Stimulated activated CD4-positive, alpha-beta T cell treated with anti-CD3 and anti-CD28 coated beads, Interleukin-12 subunit alpha, Interleukin-12 subunit beta, amount 100 ng/mL, for 48 hours (primary cell): ENCODE measurements around the gene TBPL1.
A peak's percentile ranks its signal among the peaks of the same experiment; 100 is the strongest.
"Not testable (repeated sequence)": the region's sequence is repeated elsewhere in the genome, so short reads cannot be mapped to it uniquely, and the experiment has no call there.

Source experiments
- DNase-seq, 3 donors: peaks; one replicate each; pipeline ENCODE4 v3.0.0-alpha.2; 2020; ENCODE audit warnings: low read depth in 2 of 3, low spot score in 1 of 3

Gene TBPL1

DNA sequence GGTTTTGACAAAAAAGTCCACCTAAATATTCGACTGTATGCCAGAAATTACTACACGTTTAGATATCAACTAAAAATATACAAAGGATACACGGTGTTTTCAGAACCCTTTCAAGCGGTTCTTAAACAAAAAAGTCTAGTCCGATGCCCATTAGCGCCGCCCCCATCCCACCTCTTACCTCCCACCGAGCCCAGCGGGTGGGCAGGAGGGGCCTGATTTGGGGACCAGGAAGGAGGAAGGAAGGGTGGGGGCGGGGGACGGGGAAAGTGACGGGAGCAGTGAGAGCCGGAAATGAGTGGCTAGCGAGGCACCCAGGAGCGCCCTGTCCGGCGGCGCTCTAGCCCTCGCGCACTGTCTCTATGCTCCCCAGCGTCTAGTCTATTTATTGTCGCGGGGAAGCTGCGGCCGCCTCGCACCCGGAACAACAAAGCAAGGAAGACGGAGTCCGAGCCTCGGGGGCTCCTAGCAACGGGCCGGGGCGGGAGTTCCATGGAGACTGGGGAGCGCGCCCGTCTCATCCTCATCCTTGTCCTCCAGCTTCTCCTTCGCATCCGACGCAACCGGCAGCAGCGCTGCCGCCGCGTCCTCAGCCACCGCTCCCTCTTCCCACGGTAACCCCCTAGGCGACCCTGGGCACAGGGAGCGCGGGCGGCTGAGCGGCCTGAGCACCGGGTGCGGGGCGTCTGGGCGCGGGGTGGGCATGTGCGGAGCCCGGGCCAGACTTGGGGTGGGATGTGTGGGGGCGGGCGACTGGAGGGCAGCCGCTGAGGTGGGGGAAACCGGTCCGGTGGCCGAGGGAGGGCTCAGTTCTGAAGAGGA, at the start of gene TBPL1:
Gene TBPL1, plus strand, starts transcription at position 410 of the 819 bp plus-strand sequence. CDS start 26,902 bp downstream, outside the sequence.
- peak; percentile 82 to 87 (median 83) for DNase-seq

DNA sequence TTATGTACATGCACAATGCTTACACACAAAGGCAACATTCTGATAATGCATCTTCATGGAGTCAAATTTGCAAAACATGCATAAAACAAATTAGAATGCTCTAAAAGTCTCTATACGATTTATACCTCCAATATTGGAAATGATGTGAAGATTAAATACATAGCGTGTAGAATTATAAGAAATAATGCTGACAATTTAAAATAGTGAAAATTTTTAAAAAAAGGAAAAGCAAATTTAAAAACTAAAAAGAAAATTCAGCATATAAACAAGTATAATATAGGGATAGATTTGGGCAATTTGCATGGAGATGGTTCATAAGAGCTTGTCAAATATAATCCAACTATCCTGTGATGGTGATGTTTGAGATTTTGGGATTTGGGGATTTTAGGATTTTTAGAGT, 49.2 kb upstream of the TBPL1 start:
- no peak for DNase-seq

DNA sequence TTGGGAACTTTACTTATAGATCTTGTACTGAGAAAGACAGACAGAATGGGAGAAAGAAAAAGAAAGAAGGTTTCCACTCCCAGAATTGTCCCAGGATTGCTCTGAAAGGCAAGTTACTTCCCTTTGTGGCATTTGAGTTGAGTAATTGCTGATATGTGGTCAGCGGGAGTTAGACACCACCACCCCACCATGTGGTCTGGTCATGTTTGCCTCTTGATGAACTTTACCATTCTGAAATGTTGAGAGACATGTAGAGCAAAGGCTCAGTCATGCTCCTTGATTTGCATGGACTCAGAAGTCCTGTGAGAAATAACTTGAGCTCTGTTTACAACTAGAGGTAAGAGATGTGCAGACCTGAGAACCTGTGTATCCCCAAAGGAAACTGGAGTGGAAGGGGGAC, 47.0 kb upstream of the TBPL1 start:
- DNase-seq: no peak

DNA sequence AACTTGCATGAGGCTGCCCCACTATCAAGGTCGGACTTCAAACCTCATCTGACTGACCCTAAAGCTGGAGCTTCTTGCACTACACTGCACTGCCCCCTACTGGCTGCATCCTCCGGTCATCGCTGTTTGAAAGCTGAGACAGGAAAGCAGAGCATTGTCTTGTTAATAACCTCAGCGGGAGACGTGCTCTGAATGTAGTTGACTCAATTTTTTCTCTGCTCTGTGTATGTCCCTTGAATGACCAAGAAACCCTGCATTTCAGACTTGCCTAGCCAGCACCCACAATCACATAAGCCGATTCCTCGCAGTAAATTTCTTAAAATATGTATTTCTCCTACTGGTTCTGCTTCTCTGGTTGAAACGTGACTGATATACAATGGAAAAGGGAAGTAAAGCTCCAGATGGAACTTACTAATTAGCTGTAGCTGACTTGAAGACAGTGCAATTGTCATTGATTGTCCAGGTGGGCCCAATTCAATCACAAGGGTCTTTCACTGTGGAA, 36.3 kb upstream of the TBPL1 start:
- peak; percentile 63 to 82 (median 68) for DNase-seq

DNA sequence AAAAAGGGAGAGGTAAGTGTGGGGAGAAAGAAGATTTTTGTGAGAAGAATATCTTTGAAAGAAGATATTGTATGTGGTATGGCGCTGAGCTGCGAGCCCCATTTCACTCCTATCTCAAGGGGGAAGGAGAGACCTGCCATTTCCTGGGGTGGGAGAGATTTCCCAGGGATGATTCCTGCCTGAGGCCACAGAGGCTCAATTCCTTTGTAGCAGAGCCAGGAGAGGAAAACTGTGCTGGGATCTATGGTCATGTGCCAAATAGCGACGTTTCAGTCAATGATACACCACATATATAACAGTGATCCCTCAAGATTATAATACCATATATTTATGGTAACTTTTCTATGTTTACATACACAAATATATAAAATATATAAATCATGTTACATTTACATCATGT, 35.2 kb upstream of the TBPL1 start:
- no peak for DNase-seq

DNA sequence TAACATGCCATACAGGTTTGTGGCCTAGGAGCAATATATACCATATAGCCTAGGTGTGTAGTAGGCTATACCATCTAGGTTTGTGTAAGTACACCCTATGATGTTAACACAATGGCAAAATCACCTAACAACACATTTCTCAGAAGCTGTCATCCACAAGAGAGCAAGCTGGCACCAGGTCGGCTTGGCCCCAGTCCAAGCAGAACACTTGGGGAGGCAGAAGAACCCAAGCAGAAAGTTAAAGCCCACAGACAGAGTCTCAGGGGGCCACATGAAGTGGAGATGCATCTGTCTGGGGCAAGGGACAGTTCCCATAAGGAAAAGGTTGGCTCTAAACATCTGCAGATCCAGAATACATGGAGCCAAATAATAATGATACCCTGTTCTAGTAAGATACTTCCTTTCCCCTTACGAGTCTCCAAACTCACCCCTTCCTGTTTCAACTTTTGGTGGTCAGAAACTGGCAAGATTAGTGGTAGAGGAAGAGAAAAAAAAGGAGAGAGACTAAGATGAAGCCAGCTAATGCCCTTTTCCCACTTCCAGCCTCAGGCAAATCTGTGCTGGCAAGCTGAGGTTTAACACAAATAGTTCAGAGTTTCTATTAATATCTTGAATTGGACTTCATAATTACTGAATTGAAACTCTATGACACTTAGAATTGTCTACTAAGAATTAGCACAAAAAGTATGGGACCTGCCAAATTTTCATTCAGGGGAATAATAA, 34.7 kb upstream of the TBPL1 start:
- DNase-seq: no peak

DNA sequence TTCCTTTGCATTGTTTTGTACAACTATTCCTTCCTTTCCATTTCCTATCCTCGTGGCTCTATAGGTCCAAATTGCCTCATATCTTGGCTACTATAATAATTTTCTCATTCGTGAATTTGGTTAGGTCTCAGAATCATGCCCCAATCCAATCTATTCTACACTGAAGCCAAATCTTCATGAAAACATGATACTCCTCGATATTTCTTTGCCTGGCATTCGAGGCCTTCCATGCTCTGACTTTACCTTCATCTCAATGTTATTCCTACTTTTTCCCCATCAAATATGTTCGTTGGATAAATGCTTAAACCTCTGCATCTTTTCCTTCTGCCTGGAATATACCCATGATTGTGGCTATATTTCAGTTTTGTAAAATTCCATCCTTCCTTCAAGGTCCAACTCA, 33.7 kb upstream of the TBPL1 start:
- DNase-seq: no peak

DNA sequence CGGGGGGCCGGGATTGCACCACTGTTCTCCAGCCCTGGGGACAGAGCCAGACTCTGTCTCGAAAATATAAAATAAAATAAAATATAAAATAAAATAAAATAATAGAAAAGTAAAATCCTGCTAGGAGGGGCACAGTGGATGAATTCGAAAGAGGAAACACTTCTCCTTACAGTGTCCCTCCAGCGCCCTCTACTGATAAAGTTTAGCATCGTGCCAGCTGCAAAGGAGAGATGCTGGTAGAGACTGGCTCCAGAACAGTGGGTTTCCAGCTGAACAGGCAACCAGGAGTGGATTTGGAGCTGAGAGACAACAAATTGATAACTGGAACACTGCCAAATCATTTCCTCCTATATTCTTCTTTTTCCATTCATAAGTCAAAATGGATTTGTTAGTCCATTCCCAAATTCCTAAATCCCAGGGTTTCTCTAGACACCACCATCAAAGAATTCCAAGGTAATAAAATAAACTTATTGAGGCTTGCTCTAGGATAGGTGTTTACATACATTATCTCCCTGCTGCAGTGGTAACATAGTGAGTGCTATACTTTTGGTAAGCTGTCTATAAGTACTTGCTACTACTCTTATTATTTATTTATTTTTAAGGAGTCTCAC, 31.7 kb upstream of the TBPL1 start:
- DNase-seq: peak; percentile 55 to 75 (median 58)

DNA sequence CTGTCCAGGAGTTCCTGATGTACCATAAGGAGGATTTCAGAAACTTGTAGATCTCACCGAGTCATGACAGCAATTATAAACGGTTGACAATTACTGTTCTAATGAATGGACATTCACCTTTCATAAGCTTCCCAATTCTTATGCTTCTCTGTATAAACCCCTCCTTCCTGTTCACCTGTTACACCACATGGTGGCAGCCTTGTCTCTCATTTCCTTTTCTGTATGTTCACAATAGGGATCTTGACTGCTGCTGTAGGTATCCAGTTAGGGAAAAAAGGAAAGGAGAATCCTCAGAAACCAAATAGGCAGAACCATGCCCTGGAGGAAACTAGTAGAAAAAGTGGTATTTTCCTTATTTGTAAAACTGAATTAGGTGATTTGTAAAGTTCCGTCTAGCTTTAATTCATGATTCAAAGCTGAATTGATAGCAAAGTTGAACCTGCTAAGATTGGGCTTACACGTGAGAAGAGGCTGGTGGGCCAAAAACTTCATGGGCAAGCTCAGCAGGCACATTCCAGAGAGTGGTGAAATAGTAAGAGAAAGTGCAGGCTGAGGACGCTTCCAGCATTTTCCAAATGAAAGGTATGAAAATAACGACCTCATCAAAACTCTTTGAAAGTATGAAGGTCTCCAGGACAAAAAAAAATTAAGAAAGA, 29.0 kb upstream of the TBPL1 start:
- DNase-seq: peak; percentile 6 to 58 (median 20)

DNA sequence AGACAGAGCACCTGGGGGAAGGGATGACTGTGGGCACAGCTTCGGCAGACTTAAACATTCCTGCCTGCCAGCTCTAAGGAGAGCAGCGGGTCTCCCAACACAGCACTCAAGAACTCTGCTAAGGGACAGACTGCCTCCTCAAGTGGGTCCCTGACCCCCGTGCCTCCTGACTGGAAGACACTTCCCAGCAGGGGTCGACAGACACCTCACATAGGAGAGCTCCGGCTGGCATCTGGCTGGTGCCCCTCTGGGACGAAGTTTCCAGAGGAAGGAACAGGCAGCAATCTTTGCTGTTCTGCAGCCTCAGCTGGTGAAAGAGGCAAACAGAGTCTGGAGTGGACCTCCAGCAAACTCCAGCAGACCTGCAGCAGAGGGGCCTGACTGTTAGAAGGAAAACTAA, 21.8 kb upstream of the TBPL1 start:
- DNase-seq: not testable (repeated sequence)

DNA sequence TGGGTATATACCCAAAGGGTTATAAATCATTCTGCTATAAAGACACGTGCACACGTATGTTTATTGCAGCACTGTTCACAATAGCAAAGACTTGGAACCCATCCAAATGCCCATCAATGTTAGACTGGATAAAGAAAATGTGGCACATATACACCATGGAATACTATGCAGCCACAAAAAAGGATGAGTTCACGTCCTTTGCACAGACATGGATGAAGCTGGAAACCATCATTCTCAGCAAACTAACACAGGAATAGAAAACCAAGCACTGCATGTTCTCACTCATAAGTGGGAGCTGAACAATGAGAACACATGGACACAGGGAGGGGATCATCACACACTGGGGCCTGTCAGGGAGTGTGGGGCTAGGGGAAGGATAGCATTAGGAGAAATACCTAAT, 16.7 kb upstream of the TBPL1 start:
- DNase-seq: not testable (repeated sequence)

DNA sequence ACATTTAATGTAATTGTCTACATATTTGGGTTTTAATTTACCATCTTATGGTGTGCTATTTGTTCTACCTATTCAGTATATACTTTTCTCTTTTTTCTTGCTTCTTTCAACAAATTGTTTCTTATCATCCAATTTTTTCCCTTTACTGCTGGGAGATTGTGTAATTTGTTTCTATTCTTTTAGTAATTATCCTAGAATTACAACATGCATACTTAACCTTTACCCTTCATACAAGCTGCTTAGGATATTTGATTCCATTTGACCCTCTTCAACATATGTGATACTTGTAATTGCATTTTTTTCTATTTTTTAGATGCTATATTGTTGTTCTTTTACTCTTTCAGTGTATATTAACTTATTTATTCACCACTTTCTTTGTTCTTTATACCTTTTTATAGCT, 15.1 kb upstream of the TBPL1 start:
- DNase-seq: no peak

DNA sequence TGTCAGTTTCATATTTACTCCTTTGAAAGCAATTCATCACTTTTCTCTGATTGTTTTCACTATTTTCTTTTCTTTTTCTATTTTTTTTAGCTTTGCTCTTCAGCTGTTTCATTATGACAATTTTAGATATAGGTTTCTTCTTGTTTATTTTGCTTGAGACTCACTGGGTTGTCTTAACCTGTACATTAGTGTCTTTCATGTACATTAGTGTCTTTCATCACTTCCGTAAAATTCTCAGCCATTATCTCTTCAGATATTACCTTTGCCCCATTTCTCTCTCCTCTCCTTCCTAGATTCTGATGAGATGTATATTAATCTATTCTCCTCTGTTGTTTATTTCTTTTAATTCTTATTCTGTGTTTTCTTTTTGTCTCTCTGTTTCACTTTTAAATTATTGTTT, 14.5 kb upstream of the TBPL1 start:
- DNase-seq: no peak

DNA sequence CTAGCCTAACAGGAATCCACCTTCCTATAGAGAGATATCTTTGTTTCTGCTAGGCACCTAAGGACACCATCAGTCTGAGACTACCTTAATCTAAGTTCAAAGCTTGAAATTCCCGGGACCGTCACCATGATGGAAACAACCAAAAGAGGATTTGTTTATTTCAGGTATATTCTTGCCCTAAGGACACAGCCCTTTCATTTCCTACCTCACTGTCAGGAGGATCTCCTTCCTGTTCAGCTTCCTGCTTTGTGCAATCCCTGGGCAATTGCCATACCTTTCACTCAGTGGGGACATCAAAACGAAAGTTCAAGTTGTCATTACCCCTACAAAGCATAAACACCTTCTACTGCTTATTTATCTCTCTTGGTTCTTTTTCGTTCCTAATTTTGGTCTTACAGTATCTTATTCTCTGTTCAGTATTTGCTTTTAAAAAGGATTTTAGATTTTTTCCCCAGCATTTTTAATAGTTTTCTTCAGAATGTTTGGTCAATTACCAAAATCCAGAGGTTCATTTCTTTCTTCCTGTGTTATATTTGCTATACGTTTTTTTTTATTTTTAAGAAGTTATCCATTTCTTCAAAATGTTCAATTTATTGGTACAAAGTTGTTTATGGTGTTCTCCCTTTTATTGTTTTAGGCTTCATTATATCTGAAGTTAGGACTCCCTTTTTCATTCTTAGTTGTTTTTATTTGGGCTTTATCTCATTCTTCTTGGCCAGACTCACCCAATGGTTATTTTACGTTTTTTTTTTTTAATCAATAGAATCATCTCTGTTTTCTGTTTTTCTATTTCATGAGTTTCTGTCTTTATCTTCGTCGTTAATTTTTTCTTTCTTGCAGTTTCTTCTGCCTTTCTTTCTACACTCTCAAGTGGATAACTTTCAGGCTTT, 13.0 kb upstream of the TBPL1 start:
- DNase-seq: no peak

DNA sequence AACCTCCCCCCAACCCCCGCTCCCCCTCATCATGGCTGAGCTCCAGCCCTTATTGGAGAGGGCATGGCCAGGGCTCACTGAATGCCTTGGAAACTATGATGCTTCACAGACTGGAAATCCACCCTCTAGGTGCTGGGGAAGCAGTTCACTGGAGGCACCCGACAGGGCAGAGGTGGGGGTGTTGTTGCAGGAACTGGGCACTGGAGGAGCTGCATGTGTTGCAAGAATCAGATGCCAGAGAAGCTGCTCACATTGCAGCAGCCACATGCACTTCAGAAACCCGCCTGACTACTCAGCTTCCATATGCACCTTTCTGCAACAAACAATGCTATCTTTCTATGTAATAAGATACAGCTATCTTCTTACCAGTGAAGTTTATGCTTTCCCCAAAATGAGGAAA, 7.9 kb upstream of the TBPL1 start:
- DNase-seq: no peak

DNA sequence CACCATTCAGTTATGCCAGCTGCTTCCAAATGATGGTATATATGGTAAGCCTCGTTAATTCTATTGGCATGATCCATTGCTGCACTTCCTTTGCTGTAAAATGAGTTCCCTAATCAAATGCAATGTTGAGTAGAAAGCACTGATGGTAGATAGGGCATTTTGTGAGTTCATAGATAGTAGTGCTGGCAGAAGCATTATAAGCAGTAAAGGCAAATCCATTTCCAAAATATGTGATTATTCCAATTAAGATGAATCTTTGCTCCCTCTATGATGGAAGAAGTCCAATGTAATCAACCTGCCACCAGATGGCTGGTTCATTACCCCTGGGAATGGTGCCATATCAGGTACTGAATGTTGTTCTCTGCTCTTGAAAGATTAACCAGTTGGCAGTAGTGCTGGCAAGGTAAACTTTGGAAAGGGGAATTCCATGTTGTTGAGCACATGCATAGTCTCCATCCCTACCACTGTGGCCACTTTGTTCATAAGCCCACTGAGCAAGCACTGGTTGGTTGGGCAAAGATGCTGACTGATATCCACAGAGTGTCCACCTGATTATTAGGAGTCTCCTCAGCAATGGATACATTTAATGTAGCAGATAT, 5.6 kb upstream of the TBPL1 start:
- no peak for DNase-seq

DNA sequence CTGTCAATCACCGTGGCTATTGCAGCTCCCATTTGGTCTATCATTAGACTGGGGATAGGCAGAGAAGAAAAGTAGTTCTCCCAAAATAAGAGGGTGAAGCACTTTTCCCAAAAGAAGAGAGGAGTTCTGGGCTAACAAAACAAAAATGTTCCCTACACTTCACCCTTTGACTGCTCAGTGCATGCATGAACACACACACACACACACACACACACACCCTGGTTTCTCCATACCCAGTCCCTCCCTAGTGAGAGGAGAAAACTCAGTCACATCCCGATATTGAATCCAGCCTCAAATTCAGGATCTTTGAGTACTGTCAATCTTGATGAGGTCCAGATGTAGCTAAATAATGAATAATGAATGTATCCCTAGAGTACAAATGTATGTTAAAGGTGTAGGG, 4.6 kb upstream of the TBPL1 start:
- no peak for DNase-seq

DNA sequence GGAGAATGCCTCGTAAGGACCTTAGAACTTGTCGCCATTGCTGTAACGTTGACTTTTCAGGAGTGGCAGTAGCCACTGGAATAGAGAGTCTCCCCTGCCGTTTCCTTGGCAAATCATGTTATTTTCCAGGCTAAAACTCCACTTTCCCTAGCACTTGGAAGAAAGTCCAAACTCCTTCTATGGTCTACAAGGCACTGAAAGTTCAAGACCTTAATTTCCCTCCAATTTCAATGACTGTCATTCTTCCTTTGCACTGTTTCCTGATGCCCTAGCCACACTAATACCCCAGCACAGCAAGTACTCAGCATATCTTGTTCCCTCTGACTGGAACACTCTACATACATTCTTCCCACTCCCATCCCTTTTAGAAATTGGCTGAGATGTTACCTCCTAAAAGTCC, 1.8 kb upstream of the TBPL1 start:
- DNase-seq: no peak

DNA sequence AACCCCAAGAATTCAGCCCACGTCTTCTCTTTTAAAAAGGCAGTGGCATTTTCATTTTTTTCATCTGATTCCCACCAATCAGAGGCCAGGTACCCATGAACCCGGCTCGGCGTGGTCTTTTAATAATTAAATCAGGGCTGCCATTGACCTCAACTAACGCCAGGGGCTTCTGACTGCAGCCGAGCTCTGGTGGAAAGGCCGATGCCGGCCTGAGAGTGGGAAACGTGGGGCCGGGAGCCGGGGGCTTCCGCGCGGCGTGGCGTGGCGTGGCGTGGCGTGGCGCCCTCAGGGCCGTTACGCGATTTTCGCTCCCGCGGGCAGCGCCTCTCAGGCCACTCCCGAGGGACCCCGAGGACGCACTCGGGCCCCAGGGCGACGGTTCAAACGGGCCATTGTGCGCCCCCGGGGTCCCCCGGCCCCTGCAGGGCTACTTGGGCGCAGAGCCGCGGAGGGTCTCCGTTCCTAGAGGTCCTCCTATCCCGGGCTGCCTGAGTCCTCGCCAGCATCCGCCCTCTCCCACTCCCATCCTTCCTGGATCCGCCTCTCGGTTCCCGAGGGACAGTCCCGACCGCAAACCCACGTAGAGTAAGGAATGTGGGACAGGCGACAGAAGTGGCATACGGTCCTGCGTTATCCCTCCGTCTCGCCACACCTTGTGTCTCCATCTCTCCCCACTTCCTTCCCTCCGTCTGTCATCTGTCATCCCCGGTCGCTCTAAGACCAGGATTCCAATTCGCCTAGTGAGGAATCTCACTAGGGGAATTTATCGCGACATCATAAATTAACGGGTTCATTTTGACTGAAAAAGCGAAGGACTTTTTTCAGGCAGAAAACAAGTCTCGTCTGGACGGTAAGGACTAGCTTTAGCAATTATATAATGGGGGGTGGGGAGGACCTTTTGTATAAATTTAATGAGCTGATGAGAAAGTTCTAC, 876 bp upstream of the TBPL1 start:
- peak; percentile 9 to 30 (median 19) for DNase-seq
